IMR-90 (cell line): ENCODE measurements around the gene RNF38. TPM values are rescaled to one million over a fixed set of nuclear protein-coding genes. Genes with fewer than 3 reads are reported as not detected.

Source experiments
- ATAC-seq: fragments of 200-7000 bp; cut with Tn5 transposase; 2 replicates; pipeline ENCODE4 v1.9.1; 2020; ENCODE audit warnings: low read depth, mild to moderate bottlenecking, moderate library complexity
- BruUV-seq: library from RNA; stranded (reverse); fragments of 400-500 nt; replicated peaks from 2 replicates; lab custom pipeline; 2021; lab: Mats Ljungman, UMichigan
- CTCF ChIA-PET: fragments of 300-600 bp; formaldehyde crosslinking; extraction: SDS; loops from one replicate; lab custom pipeline; 2021; ENCODE audit warnings: antibody characterized with exemption; lab: Yijun Ruan, JAX
- POLR2A ChIA-PET: fragments of 300-600 bp; sonication (Branson Sonifier 250); formaldehyde crosslinking; loops from one replicate; lab custom pipeline; 2022; ENCODE audit warnings: antibody characterized with exemption; ENCODE audit not compliant: unreplicated experiment; lab: Charles Lee
- DNase-seq: peaks from one replicate; pipeline ENCODE4 v3.0.0; 2013
- H2AFZ ChIP-seq: replicated peaks from 2 replicates; pipeline ENCODE3; 2013; ENCODE audit warnings: low read length, mild to moderate bottlenecking; ENCODE audit not compliant: poor library complexity
- H2AK5ac ChIP-seq: 2 replicates; pipeline ENCODE4 v1.6.1; 2013; ENCODE audit warnings: low read depth, low read length, inconsistent platforms
- H2AK9ac ChIP-seq: replicated peaks from 2 replicates; pipeline ENCODE3; 2013; ENCODE audit warnings: mild to moderate bottlenecking, low read depth, low read length, moderate library complexity; ENCODE audit not compliant: poor library complexity
- H2BK120ac ChIP-seq: 2 replicates; pipeline ENCODE4 v1.6.1; 2013; ENCODE audit warnings: low read depth, low read length, inconsistent platforms
- H2BK15ac ChIP-seq: 3 replicates; pipeline ENCODE4 v1.6.1; 2013; ENCODE audit warnings: low read depth, low read length, inconsistent platforms
- H2BK20ac ChIP-seq: 2 replicates; pipeline ENCODE4 v1.6.1; 2013; ENCODE audit warnings: low read depth, mild to moderate bottlenecking, inconsistent platforms, low read length, moderate library complexity
- H2BK5ac ChIP-seq: 2 replicates; pipeline ENCODE4 v1.6.1; 2013; ENCODE audit warnings: mild to moderate bottlenecking, low read depth, low read length, inconsistent platforms; ENCODE audit not compliant: poor library complexity, severe bottlenecking
- H3K14ac ChIP-seq: replicated peaks from 2 replicates; pipeline ENCODE4 v1.6.1; 2013; ENCODE audit warnings: low read depth, low read length, inconsistent platforms
- H3K18ac ChIP-seq: 2 replicates; pipeline ENCODE4 v1.6.1; 2013; ENCODE audit warnings: low read depth, low read length, control low read depth
- H3K23ac ChIP-seq: 2 replicates; pipeline ENCODE4 v1.6.1; 2013; ENCODE audit warnings: low read depth, low read length, inconsistent platforms
- H3K27ac ChIP-seq: 2 replicates; pipeline ENCODE4 v1.5.1; 2013; ENCODE audit warnings: mild to moderate bottlenecking, control low read depth, low read length; ENCODE audit not compliant: insufficient read depth
- H3K27me3 ChIP-seq: 2 replicates; pipeline ENCODE4 v1.6.1; 2013; ENCODE audit warnings: low read length; ENCODE audit not compliant: control insufficient read depth, insufficient read depth
- H3K36me3 ChIP-seq: 2 replicates; pipeline ENCODE4 v1.6.1; 2013; ENCODE audit warnings: low read length, mixed read lengths; ENCODE audit not compliant: control insufficient read depth, insufficient read depth
- H3K4ac ChIP-seq: 2 replicates; pipeline ENCODE4 v1.6.1; 2013; ENCODE audit warnings: low read depth, low read length, inconsistent platforms
- H3K4me1 ChIP-seq: 2 replicates; pipeline ENCODE4 v1.6.1; 2013; ENCODE audit warnings: low read length, mixed read lengths; ENCODE audit not compliant: control insufficient read depth, insufficient read depth
- H3K4me2 ChIP-seq: 2 replicates; pipeline ENCODE4 v1.6.1; 2013; ENCODE audit warnings: low read depth, mild to moderate bottlenecking, control low read depth, low read length, moderate library complexity
- H3K4me3 ChIP-seq: 2 replicates; pipeline ENCODE4 v1.5.1; 2013; ENCODE audit warnings: low read depth, mild to moderate bottlenecking, control low read depth, low read length, moderate library complexity; ENCODE audit not compliant: insufficient read depth
- H3K56ac ChIP-seq: 2 replicates; pipeline ENCODE4 v1.6.1; 2013; ENCODE audit warnings: low read length, inconsistent platforms; ENCODE audit not compliant: insufficient read depth; ENCODE audit errors: extremely low read depth
- H3K79me1 ChIP-seq, 2 experiments: 2 replicates each; pipeline ENCODE4 v1.6.1; 2013; ENCODE audit warnings: low read length in 2 of 2, inconsistent platforms in 1 of 2, low read depth in 1 of 2
- H3K9ac ChIP-seq: 2 replicates; pipeline ENCODE4 v1.6.1; 2013; ENCODE audit warnings: low read depth, low read length, control low read depth
- H3K9me1 ChIP-seq: 2 replicates; pipeline ENCODE4 v1.6.1; 2013; ENCODE audit warnings: low read length, inconsistent platforms; ENCODE audit not compliant: insufficient read depth
- H3K9me3 ChIP-seq: 2 replicates; pipeline ENCODE4 v1.6.1; 2013; ENCODE audit warnings: low read length; ENCODE audit not compliant: control insufficient read depth, insufficient read depth
- H4K20me1 ChIP-seq: 2 replicates; pipeline ENCODE4 v1.6.1; 2013; ENCODE audit warnings: low read length, inconsistent platforms; ENCODE audit not compliant: insufficient read depth
- H4K5ac ChIP-seq: 2 replicates; pipeline ENCODE4 v1.6.1; 2013; ENCODE audit warnings: mild to moderate bottlenecking, low read depth, low read length, control low read depth
- H4K8ac ChIP-seq, 2 experiments: 2 replicates each; pipeline ENCODE4 v1.6.1; 2013; ENCODE audit warnings: low read depth in 2 of 2, low read length in 2 of 2, control low read depth in 1 of 2, inconsistent platforms in 1 of 2
- H4K91ac ChIP-seq: 2 replicates; pipeline ENCODE4 v1.6.1; 2013; ENCODE audit warnings: low read depth, low read length, inconsistent platforms; ENCODE audit not compliant: insufficient read depth
- CEBPB ChIP-seq: IDR thresholded peaks from 2 replicates; pipeline ENCODE4 v1.6.1; 2012; ENCODE audit warnings: low read depth, low read length, improper control_type of control experiment
- CTCF ChIP-seq: conservative IDR thresholded peaks from 2 replicates; pipeline ENCODE4 v1.5.1; 2012; ENCODE audit warnings: mild to moderate bottlenecking, low read depth, low read length, improper control_type of control experiment
- ELK1 ChIP-seq: fragments of 150-350 bp; IDR thresholded peaks from 2 replicates; pipeline ENCODE4 v1.6.1; 2016; ENCODE audit warnings: low read depth, mild to moderate bottlenecking, low read length, moderate library complexity, borderline replicate concordance
- FOS ChIP-seq: fragments of 150-350 bp; IDR thresholded peaks from 2 replicates; pipeline ENCODE4 v1.6.1; 2016; ENCODE audit warnings: low read depth, low read length
- MAFK ChIP-seq: IDR thresholded peaks from 2 replicates; pipeline ENCODE4 v1.6.1; 2012; ENCODE audit warnings: low read depth, low read length, improper control_type of control experiment
- MXI1 ChIP-seq: IDR thresholded peaks from 2 replicates; pipeline ENCODE4 v1.6.1; 2012; ENCODE audit warnings: low read depth, mild to moderate bottlenecking, low read length, moderate library complexity, borderline replicate concordance
- NFE2L2 ChIP-seq: fragments of 150-350 bp; IDR thresholded peaks from 2 replicates; pipeline ENCODE4 v1.6.1; 2016; ENCODE audit warnings: low read depth, mild to moderate bottlenecking, low read length
- POLR2A ChIP-seq: IDR thresholded peaks from 2 replicates; pipeline ENCODE4 v1.6.1; 2012; ENCODE audit warnings: mild to moderate bottlenecking, low read depth, low read length
- RCOR1 ChIP-seq: IDR thresholded peaks from 2 replicates; pipeline ENCODE4 v1.6.1; 2012; ENCODE audit warnings: mild to moderate bottlenecking, low read length, improper control_type of control experiment; ENCODE audit not compliant: insufficient replicate concordance
- RFX5 ChIP-seq: IDR thresholded peaks from 2 replicates; pipeline ENCODE4 v1.8.0; 2012; ENCODE audit warnings: low read depth, mild to moderate bottlenecking, low read length, moderate library complexity
- SMC3 ChIP-seq: fragments of 150-350 bp; IDR thresholded peaks from 2 replicates; pipeline ENCODE4 v1.6.1; 2016; ENCODE audit warnings: low read depth, mild to moderate bottlenecking, antibody characterized with exemption, low read length, moderate library complexity
- WGBS, 2 experiments: methylation state at CpG; one replicate each; pipeline versions ENCODE4 v1.1.5 to v1.1.7; 2013; ENCODE audit warnings: missing lambda C conversion rate in 2 of 2; ENCODE audit not compliant: insufficient read length in 1 of 2; ENCODE audit errors: extremely low coverage in 2 of 2; 5-methylcytosine and 5-hydroxymethylcytosine counted together
- dilution Hi-C: fragments of 300-500 bp; cut with HindIII; formaldehyde crosslinking; loops from one replicate; pipeline ENCODE4 v1.14.3; 2018; ENCODE audit warnings: low sequenced_read_pairs; ENCODE audit not compliant: unreplicated experiment
- in situ Hi-C: fragments of 300-500 bp; cut with MboI; formaldehyde crosslinking; loops from 3 replicates; pipeline ENCODE4 v1.14.3; 2019; ENCODE audit warnings: low sequenced_read_pairs, inconsistent platforms, mixed read lengths
- intact Hi-C: fragments of 100-400 bp; cut with micrococcal nuclease; formaldehyde crosslinking; loops from 2 replicates; pipeline ENCODE4 v1.10.0; 2022
- polyA plus RNA-seq, 3 experiments: library from polyadenylated mRNA; depleted of rRNA; stranded (reverse); fragments of >200 nt; gene quantifications; 2 replicates each; pipeline ENCODE4 v1.2.3, GENCODE V29; 2012; ENCODE audit warnings: low replicate concordance in 1 of 3
- total RNA-seq: library from RNA; depleted of rRNA; stranded (reverse); fragments of >200 nt; gene quantifications from 2 replicates; pipeline ENCODE4 v1.2.3, GENCODE V29; 2012

The RNF38 gene
- total and polyA plus RNA-seq, 2 of the 4 experiments (the other 2 are of a cell fraction): 8.8 to 11.2 TPM

- no peak overlapping the region for H2BK5ac ChIP-seq
- WGBS, 2 experiments: 100% methylated on average over 1 of the region's 6 CpGs; no CpG with 5 or more reads in 1 of the 2 experiments
- no peak overlapping the region for H3K56ac ChIP-seq
- H3K23ac ChIP-seq: no peak overlapping the region
- CTCF ChIA-PET: interaction anchor here (1.5 to 2.2 kb wide), 3 partner anchors 8 to 36 kb away, joined by 6 to 9 read pairs (median 9); no protein-coding TSS in a partner anchor
- no peaks in the 10 kb centered on the region for H3K4me1 ChIP-seq
- H3K9me3 ChIP-seq: peaks cover 2% of the 10 kb centered on the region; the same call in 1 of the 2 replicates
- BruUV-seq: no TSS peak
- ATAC-seq: no peak
- no peak overlapping the region for H2AK5ac ChIP-seq
- no peaks in the 10 kb centered on the region for H3K9me1 ChIP-seq
- no peak overlapping the region for H3K4ac ChIP-seq
- DNase-seq: no peak
- H2BK15ac ChIP-seq: no peak overlapping the region
- peaks cover 16% of the 10 kb centered on the region; the same call in 1 of the 2 replicates for H4K20me1 ChIP-seq
- H3K36me3 ChIP-seq: no peaks in the 10 kb centered on the region
- H3K4me2 ChIP-seq: no peak overlapping the region
- H3K14ac ChIP-seq: no peak overlapping the region
- in situ Hi-C loops (no loop called here), intact Hi-C loops (no loop called here), dilution Hi-C loops (no loop called here)
- H2AK9ac ChIP-seq: no peak overlapping the region
- no peak overlapping the region for H2AFZ ChIP-seq
- POLR2A ChIA-PET: no interaction called here
- H3K9ac ChIP-seq: no peak overlapping the region
- H4K91ac ChIP-seq: no peak overlapping the region
- no peak overlapping the region for H2BK120ac ChIP-seq
- no peak overlapping the region for H3K27ac ChIP-seq
- TF ChIP-seq POLR2A (no peak), SMC3 (no peak), FOS (no peak), RFX5 (no peak), CTCF (no peak), NFE2L2 (no peak), RCOR1 (no peak), MXI1 (no peak), ELK1 (no peak), MAFK (no peak), CEBPB (no peak)
- no peak overlapping the region for H2BK20ac ChIP-seq
- H4K5ac ChIP-seq: no peak overlapping the region
- no peak overlapping the region for H3K4me3 ChIP-seq
- peaks cover 22 to 55% of the 10 kb centered on the region in 2 experiments; a peak in 3 of 4 replicates for H3K79me1 ChIP-seq
- H3K18ac ChIP-seq: no peak overlapping the region
- H4K8ac ChIP-seq: no peak overlapping the region
- H3K27me3 ChIP-seq: no peaks in the 10 kb centered on the region
Measured at GRCh38 chr9:36442710-36443109, 42.6 kb upstream of the RNF38 start.
